Inferior parietal cortex (tissue), 1 donor: ENCODE data around the gene SYTL5.

ENCODE experiments used
- DNase-seq: peaks from one replicate; pipeline ENCODE4 v3.0.0-alpha.2; 2016; ENCODE audit errors: extremely low spot score

Gene SYTL5

DNA sequence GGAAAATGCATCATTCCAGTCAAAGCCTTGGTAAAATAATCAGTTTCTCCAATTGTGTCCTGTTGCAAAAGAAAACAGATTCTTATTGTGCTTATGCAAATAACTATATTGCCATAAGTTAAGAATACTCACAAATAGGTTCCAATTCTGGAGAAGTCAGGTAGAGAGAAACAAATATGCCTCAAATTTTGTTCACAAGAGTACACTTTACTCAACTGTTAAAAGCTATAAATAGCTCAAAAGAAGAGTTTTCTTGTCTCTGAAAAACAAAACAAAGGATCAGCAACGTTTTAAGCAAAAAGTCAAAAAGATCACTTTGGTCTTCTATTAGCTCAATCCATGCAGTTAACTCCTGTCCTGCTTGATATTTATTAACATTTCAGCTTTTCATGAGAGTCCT is 21.9 kb downstream of the SYTL5 start:
- no peak for DNase-seq

DNA sequence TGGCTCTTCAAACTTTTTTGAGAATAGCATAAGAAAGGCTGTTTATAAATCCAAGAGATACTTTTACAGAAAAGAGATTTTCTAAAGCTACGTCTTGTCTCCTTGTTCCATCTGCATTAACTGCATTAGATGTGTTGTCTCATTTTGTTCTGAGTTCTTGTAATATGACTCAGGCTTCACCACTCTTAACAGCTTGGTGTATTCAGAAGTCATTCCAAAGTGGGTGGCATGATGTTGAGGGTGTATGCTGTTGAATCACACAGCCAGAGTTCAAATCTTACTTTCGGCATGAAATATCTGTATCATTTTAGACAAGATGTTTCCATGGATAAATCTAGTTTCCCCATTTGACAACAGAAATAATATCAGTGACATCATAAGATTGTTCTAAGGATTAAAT is 30.1 kb downstream of the SYTL5 start:
- no peak for DNase-seq

DNA sequence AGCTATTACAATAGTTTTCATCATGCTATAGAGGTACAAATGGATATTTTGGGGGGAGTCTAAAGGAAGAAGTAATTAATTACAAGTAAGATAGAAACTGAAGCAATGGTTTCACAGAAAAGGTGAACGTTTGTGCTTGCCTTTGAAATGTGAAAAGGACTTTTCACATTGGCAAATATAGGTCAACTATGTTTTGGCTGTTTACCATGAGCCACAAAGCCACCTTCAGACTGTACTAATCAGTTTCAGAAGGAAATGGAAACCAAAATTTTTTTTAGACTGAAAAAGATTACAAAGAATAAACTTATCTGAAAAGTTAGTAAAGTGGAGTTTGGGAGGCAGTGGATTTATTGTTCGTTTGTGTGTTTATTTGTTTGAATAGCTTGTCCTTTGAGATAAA is 32.1 kb downstream of the SYTL5 start:
- no peak for DNase-seq

DNA sequence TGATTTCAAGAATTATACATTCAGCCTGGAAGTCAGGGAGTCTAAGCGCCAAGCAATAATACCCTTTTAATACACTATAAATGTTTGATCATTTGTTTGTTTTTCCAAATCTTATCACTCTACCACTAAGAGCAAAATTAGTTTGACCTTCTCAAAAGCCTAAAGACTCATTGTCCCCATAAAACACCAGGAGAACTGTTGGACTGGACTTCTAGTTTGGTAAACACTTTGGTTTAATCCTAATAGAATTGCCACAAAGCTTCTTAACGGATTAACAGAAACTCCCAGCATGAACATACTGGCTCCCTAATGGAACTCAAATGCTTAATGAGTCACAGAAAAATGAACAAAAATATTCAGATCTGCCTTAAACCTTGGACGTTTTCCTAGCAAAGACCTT is 34.9 kb downstream of the SYTL5 start:
- no peak for DNase-seq

DNA sequence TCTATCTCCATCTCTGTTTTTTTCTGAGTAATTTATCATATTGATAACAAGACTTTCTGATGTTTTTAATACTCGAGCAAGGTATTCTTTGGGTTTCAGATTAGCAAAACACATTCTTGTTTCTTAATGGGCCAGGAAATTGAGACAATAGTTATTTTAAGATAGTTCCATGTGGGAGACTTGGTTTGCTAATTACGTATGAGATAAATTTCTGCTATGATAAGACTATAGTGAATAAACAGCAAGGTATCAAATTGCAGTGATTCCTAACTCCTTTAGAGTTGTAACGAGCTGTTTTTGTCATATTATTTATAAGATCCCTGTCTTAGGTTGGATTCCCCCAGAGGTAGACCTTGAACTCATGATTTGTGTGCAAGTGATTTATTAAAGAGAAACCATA is 38.3 kb downstream of the SYTL5 start:
- DNase-seq = no peak

DNA sequence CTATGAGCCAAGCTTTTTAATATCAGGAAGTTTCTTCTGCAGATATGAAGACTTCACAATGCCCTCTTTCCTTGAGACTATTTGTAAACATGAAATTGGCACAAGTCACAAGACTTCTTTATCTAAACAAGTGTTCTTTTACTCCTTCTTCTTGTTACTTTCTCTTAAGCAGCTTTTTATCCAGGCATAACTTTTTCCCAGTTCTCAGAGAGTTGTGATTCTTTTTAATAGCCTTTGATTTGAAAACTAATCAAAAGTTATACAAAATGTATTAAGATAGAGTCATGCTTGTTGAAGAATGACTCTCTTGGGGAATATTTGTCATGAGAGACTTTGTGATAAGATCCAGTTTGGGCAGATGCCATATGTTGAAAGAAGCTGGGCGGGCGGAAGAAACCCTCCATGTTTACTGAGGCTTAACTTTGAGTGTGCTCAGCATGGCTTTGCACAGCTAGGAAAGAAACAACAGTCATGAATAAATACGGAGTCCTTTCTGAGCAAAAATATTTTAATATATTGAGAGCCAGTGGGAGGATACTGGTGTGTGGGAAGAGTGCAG is 39.3 kb downstream of the SYTL5 start:
- no peak for DNase-seq

DNA sequence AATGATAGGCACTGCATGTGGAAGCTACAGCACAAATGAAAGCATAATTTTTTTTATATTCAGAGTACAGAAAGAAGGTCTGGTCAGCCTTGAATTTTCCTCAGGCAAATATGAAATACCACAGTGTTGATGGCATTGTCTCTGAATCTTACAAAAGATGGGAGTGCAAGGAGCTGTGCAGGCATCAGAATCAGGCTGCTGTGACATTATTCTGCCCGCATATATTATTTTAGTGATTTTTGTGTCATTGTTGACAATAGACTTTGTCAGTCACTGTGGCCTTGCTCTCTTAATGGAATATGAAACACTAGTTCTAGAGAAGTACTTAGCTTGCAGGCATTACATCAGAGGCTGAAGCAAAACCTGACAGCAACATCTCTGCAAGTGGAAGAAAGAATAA is 42.5 kb downstream of the SYTL5 start:
- no peak for DNase-seq

DNA sequence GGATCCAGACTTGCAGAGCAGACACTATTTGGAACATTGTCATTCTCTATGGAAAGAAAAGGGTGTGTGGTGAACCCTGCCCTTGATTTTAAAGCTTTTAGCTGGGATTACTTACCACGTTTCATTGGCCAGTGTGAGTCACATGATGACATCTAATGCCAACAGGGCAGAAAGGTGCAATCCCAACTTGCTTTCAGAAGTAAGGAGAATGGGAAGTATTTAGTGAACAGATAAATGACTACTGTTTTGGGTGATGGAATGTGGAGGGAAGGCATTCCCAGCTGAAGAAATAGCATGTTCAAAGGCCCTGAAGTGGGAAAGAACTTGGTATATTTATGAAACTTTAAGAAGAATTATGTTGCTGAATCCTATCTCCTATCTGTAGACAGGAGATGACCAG is 44.5 kb downstream of the SYTL5 start:
- no peak for DNase-seq

DNA sequence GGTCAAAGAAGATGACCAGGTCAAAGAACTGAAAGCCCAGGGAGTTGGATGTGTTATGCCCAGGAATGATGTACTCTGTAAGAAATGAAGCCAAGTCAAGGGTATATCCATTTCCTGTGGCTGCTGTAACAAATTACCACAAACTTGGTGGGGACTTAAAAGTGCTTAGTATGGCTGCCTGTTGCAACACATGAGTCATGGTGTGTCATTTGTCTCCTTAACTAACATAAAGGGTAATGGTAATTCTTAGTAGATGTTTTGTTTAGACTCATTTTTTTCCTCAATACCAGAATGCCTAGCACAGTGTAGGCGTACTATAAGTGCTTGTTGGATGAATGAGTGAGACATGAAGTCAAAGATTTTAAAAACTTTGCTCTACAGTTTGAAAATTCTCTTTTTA is 45.7 kb downstream of the SYTL5 start:
- DNase-seq = no peak

DNA sequence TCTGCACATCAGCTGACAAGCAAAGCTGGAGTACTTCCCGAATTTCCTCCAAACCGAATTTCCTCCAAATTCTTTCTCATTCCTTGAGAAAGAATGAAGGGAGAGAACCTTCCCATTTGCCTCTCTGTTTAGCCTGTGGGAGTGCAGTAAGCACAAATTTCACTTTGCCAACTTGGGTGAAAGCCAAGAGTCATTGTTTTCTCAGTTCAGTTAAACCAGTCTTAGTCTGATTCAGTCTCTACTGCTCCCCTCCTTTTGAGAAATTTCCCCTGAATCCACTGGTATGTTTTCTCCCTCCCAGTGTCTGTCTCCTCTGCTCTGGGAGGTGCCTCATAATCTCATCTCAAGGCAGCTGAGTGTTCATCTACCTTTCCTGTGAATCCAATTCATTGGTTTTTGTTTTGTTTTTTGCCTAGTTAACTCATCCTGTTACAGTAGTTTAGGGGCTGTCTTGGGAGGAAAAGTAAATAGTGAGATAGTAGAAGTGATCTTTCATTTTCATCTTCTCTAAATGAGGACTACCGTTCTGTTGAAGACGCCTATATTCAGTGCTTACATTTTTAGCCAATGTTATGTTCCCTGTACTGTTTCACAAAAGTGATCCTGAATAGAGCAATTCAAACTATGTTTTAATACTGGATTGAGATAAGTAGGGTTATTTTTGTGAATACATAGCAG is 49.0 kb downstream of the SYTL5 start:
- DNase-seq = peak; percentile 2

DNA sequence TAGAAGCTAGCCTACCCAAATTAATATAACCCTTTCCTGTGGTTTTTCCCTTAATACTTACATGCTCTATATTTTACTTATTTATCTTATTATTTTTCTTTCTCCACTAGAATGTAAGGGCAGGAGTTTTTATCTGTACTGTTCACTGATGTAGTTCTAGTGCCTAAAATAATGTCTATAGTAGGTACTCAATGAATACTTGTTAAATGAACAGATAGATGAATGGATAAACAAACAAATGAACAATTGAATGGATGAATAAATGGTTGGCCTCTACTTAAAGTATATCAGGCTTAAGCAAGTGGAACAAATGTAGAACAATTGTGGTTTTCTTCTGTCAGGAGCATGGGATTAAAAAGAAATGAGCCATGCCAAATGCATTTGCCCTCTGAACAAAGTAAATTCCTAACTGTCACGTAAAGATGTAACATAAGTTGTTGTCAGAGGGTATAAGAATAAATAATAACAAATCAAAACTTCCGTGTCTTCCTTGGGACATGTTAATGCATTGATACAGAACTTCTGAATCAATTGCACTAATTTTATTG is 54.1 kb downstream of the SYTL5 start:
- no peak for DNase-seq

DNA sequence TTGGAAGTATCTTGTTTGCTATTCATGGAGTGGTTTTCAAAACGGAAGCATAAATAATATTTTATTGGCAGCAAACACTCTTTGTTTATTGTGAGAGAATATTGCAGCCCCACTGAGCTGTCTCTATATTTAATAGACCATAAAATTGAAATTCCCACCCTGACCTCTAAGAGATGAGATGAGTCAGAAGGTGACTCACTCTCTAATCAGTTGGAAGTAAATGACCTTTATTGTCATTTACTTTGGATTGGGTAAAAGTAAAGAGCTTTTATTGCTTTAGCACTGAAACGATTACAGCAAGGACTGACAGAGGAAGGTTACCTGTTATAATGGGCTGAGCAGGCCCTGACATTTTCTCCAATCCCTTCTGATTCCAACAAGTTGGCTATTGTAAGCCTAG is 55.0 kb downstream of the SYTL5 start:
- DNase-seq = no peak

DNA sequence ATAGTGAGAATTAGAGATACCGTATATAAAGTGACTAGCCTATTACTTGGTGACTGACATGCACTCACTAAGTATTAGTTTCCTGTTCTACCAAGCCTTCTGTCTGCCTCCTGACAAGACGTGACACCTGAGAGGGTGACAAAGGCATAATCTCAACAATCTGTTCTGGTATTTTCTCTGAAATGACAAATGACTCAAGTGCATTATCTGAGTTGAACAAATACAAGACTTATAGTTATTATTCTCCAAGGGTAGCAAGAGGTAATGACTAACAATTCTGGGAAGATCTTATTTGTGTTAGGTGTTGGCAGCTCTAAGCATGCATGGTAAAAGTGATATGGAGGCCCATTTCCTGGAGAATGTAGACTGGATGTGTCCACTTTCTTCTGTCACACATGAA is 60.6 kb downstream of the SYTL5 start:
- DNase-seq = no peak

DNA sequence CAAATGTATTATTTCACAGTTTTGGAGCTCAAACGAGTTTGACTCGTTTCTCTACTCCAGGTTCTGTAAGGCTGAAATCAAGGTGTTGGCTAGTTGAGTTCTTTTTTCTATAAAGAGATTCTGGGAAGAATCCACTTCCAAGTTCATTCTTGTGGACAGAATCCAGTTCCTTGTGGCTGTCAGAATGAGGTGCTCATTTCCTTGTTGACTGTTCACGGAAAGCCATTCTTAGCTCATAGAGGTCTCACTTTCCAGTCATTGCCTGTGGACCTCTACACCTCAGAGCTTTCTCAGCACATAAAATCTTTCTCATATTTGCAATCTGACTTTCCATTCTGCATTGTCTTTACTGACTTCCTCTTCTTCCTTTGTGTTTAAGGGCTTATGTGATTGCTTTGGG is 62.9 kb downstream of the SYTL5 start:
- no peak for DNase-seq

DNA sequence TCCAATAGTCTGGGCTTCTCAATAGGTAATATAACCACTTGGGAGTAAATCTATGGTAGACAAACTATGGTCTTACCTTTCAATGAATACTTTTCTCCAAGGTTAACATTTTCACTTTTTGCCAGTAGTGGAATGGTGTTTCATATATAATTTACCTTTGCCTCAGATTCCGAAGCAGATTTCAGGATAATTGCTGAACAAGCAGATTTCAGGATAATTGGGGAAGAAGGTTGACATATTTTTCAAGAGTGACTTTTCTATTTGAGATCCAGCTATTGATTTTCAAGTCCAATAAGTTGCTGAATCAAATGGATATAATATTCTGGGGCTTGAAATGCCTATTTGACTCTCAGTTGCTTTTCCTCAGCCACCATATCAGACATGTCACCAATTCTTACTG is 63.6 kb downstream of the SYTL5 start:
- DNase-seq = no peak

DNA sequence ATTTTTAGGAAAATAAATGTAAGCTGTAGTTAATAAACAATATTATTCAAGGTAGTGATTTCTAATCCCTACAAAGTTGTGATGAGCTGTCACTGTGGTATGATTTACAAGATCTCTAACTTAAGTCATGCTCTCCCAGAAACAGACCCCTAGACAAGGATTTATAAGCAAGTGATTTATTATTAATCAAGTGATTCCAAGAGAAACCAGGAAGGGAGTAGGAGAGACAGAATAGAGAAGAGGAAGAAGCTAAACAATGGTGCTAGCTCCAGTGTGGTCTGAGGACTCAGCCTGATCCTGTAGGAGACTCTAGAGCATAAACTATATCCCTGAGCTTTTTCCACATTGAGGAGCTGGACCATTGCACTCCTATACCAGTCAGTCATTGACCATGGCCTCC is 73.1 kb downstream of the SYTL5 start:
- no peak for DNase-seq

DNA sequence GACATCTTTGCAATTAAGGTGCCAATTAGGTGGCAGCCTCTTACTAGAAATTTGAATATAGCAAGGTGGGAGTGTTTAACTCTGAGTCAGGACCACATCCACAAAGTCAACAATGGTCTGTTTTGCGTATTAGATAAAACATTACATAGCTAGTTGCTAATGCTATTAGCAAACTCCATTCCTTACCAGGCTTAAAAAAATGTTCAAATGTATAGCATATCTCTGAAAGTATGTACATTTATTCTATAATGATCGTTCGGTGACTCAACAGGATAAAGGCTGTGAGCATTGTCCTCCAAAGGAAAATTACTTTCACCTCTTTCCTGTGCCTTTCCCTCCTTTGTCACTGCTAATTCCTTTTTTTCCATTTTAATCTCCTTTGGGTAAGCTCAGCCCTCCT is 74.5 kb downstream of the SYTL5 start:
- no peak for DNase-seq

DNA sequence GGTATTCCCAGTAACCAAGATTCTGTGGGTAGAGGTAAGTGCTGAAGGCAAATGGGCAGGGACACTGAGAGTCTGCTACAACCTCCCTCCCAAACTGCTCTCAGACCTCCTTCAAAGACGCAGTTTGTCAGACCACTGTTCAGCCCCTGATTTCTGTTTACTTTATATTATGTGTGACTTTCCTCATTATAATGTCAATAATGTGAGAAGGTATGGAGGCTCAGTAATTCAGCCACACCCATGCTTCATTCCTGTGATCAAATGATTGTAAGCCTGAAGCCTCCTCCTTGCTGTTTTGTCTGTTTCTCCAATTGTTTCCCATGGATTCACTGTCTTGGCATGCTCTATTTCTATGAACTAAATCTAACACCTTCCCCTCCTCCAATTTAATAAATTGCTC is 75.6 kb downstream of the SYTL5 start:
- no peak for DNase-seq

DNA sequence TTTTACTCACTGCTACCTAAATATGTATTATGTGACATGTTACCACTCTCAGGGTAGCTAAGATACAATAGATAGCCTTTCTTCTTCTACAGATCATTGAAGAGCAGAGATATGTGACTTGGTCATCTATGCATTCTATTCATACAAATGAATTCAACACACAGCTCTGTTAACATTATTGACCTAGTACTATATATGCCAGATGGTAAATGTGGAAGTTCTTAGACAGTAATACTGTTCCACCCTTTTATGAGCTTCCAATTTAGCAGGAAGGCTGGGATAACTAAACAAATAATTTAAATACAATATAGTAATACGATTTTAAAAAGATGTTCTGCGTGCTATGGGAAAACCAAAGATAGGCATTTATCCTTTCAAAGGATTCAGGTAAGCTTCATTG is 76.0 kb downstream of the SYTL5 start:
- no peak for DNase-seq

DNA sequence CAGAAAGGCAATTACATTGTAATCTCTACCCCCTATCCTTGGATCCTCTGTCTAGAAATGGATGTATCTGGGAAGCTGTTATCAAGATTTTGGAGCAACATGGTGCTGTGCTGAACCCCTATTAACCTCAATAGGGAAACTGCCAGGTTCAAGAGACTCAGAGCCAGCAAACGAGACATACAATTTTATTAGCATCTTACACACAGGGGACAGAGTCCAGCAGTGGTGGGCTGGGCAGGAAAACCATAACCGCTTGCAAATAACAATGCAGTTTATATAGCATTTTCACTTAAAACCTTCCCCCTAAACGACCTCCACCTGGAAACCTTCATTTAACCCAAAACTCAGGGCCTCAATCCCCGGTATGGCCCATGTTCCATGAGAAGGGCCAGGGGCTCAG is 79.5 kb downstream of the SYTL5 start:
- no peak for DNase-seq

DNA sequence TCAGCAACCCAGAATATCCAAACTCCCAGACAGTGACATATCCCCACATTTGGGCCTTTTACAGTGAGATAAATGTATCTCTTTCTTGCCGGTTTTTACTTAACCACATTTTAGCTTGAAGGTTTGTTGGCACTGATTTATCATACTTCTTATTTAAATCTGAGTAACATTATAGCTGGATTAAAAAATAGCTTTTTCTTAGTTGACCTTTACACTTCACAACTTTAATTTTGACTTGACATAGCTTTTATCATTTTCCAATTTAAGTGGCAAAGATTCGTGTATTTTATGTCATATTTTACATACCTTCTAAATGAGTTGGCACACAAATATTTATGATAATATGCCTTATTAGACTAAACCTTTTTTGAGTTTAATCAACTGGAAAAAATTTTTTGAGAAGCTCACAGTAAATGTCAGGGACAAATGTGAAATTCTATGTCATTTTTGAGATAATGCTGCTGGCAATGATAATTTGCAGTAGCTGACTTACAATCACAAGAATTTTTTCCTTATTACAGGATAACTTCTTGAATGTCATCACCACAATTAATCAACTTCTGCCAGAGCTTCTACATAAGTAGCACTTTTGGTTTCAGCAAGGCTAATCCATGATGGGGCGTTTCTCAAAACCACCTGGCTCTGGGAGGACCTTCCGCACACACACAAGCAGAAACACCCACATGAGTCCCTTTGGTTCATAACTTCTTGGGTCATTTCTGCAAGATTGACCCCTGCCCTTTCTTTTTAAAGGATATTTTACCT is 80.3 kb downstream of the SYTL5 start:
- no peak for DNase-seq

DNA sequence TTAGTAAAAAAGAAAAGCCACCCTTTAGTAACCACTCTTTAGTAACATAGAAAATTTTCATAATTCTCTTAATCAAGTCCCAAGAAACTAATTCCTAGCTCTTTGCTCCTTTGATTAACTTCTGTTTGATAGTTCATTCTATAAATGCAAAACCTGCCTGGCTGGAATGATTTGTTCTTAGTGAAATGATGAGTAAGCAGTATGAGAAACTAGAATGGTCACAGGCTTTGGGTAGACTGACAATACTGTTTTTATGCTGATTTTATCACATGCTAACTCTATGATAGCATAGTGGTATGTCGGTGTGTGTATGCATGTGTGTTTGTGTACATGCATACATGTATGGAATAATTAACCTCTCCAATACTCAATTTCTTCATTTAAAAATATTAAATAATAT is 81.2 kb downstream of the SYTL5 start:
- no peak for DNase-seq
